Breast epithelium (tissue), 3 donors: ENCODE data around the gene TARP.
A peak's percentile ranks its signal among the peaks of the same experiment; 100 is the strongest.

ENCODE experiments used
- POLR2AphosphoS5 ChIP-seq, 3 donors: sonication (generic); formaldehyde crosslinking; IDR thresholded peaks; one replicate each; pipeline ENCODE4 v1.6.1; 2017; ENCODE audit warnings: antibody characterized with exemption in 3 of 3
- TF ChIP-seq, protein P1 (sequence below), 3 donors: fragments of 450-650 bp; IDR thresholded peaks; one replicate each; pipeline ENCODE4 v1.5.1; 2016 to 2017; ENCODE audit warnings: antibody characterized with exemption in 3 of 3, mild to moderate bottlenecking in 3 of 3, moderate library complexity in 3 of 3

DNA sequence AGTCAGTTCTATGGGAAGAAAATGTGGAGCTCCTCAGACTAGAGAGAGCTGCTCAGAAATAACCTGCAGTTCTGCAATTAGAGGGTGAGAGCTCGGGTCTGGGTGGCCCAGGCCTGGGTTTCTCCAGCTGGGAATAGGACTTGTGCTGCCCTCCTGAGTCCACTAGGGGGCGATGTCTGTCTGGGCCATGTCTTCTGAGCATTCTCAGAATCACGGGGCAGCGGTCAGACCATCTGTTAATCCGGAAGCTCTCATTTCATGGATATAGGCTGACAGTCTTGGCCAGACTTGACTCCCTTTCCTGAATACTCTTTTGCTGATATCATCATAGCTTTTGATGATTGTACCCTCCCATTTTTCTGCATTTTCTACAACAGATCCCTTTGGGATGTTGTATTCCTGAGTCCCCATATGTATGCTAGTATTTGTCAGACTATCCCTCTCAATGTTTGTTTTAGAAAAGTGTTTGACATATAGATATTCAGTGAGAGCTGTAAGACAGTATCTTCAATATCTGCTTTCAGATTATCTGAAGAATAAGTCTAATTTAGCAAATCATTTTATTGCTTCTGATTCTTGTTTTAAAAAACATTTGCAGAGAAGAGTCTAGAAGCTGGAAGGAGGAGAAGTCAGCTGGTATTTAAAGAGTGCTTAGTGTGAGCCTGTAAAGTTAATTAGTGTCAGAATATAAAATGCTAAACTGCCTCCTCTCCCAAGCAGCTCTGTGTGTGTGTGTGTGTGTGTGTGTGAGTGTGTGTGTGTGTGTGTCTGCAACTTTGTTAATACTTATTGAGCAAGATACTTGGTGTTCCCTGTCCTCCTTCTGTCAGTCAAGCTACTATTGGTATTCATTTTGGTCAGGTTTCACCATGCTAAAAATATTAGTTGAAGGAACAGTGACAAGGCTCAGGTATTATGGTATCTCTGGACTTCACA is 57.4 kb downstream of the TARP start:
- TF ChIP-seq, protein P1, sequence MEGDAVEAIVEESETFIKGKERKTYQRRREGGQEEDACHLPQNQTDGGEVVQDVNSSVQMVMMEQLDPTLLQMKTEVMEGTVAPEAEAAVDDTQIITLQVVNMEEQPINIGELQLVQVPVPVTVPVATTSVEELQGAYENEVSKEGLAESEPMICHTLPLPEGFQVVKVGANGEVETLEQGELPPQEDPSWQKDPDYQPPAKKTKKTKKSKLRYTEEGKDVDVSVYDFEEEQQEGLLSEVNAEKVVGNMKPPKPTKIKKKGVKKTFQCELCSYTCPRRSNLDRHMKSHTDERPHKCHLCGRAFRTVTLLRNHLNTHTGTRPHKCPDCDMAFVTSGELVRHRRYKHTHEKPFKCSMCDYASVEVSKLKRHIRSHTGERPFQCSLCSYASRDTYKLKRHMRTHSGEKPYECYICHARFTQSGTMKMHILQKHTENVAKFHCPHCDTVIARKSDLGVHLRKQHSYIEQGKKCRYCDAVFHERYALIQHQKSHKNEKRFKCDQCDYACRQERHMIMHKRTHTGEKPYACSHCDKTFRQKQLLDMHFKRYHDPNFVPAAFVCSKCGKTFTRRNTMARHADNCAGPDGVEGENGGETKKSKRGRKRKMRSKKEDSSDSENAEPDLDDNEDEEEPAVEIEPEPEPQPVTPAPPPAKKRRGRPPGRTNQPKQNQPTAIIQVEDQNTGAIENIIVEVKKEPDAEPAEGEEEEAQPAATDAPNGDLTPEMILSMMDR (IDR thresholded peaks at IDR 0.05), result peak; percentile 54 to 76 (median 62)
- TF ChIP-seq POLR2AphosphoS5 (IDR thresholded peaks at IDR 0.05), result no peak
